ENCODE results near the gene ITIH4.
A peak's percentile ranks its signal among the peaks of the same experiment; 100 is the strongest.

ITIH4 gene

GRCh38 chr3:52847726-52848125, 17.3 kb upstream of the ITIH4 start:
- DNase-seq = no peak

DNA sequence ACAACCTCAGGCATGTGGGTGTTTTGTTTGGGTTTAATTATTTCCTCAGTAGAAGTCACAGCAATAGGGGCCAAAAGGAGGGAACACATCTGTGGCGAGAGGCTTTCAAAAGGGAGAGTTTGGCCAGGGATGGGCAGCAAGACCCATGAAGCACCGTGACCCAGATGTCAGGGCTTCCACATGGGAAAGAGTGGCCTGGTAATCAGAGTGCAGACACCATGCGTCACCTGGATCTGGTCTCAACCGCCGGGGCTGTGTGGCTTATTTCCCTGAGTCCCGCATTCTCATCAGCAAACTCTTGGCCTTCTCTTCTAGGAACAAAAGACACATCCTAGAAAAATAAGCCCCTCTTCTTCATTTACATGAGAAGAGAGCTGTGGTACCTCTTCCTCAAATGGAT, 16.8 kb upstream of the ITIH4 start:
- DNase-seq = no peak

GRCh38 chr3:52846432-52846965, 16.0 kb upstream of the ITIH4 start:
- DNase-seq = peak in 1 of 14 donors; percentile 16

- peak in 3 of 14 donors; percentile 17 to 52 (median 49) for DNase-seq
These were observed 15.4 kb upstream of the ITIH4 start for GRCh38 chr3:52845691-52846431.

DNA sequence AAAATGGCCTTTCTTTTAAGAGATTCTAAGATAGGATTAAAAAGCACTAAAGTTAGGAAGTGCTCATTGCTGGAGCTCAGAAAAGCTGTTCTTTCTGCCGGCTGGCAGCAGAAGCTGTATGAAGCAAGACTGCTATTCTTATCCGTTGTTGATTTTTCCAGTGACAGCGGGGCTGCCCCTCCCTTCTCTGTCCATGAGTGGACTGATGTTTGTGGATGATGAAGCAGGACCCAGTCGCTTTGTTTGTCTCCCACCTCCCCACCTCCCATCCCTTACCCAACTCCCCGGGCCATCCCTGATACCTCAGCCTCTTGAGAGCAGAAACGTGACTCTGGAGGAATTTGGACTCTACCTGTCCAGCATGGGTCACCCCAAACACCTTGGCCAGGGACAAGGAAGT, 14.7 kb upstream of the ITIH4 start:
- DNase-seq = peak in 3 of 14 donors; percentile 5 to 32 (median 31)

GRCh38 chr3:52844290-52844975, 14.0 kb upstream of the ITIH4 start:
- no peak for DNase-seq

DNA sequence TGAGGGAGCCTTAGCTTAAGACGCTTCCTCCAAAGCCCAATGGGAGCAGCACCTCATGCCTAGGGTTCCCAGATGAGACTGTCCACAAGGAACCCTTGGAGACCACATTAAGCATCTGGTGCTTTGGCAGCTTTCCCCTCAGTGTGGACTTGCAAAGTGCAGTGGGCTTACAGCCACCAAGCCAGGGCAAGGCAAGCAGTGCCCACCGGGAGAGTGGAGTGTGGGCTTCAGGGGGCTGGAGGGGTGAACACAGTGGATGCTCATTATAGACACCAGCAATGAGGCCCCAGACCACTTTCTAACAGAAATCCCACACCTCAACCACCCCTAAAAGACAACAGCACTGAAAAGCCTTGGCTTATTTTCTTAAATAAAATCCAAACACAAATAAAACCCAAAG, 13.4 kb upstream of the ITIH4 start:
- DNase-seq = no peak

DNA sequence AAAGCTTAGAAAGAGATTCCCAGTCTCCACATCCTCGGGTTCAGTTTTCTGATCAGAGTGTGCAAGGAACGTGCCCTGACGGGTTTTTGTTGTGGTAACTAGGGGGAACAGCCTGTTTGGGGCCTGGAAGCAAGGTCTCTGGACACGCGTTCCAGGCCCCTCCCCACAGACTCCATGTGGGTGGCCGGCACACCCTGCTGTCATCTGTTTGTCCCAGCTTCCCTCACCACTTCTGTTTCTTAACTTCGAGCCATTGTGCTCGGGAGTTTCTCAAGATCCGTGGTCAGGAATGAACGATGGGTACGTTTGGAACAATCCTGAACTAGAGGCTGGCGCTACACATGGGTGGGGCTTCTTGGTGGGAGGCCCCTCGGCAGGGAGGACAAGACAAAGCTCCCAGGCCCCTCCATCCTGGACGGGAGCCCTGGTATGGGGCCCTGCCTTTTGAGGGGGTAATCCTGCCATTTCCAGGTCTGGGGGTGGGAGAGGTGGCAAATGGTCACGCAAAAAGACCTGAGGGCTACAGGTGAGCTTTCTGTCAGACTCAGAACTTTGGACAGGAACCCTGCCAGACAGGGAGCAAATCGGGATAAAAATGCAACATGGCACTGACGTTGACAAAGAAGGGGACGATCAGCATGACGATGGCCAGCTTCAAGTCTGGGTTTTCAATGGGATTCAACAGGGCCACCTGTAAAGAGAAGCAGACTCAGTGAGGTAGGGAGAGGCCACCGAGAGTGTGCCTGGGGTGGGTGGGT, 12.8 kb upstream of the ITIH4 start:
- no peak for DNase-seq

DNA sequence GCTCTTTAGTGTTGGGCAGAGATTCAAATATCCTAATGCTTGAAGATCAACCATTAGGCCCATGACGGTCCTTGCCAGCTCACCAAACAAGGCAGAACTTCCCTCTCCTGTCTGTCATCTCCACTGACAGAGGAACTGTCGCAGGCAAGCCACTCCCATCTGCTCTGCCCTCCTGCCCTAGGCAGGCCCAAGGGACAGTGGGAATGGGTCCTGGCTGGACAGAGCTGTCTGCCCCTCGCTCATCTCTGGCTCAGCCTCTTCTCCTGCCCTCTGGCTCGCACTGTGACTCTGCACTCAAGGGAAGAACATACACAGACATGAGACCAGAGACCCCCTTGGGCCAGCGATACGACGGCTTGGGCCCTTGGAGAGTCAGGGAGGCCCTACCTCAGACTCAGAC, 12.0 kb upstream of the ITIH4 start:
- no peak for DNase-seq

DNA sequence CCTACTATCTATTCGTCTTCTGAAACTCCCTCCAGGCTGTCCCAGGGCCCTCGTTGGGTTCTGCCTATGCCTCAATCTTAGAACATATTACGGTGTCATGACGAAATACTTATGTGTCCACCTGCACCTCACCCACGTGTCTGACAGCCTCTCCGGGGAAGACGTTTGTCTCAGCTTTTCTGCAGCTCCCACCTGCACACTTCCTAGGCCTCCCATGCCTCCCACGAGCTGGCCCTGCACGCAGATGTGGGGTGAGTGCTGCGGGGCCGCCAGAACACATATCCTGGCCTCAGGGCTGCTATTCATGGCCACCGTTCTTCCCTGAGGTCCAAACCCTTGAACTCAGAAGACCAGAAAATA, 11.5 kb upstream of the ITIH4 start:
- DNase-seq = no peak

- no peak for DNase-seq
These were observed 10.9 kb upstream of the ITIH4 start for GRCh38 chr3:52841211-52841980.

DNA sequence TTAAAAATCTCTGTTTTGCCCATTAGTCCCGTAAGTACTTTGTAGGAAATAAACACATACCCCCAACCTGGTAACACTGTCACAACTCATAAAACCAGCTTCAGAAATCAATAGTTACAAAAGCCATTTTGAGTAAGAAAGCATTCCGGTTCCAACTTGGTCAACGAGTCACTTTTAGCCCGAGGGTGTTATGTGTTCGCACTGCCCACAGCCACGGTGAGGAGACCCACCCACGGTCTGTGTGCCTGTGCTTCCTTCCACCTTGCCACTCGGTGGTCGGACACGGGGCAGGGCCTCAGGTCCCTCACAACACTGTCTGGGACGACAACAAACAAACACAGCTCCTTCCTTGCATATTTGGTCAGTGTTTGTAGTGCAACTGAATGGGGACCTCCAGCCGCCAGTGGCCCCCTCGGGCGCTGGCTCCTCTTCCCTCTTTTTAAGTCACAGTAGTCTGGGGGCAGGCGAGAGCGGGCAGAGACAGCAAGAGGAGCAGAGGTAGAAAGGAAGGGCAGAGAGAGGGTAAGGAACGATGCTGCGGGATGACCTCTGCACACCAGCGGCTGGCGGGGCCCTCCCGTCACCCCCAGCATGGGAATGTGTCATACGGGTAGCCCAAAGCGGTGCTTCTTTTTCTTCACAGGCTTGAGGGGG, 9.5 kb upstream of the ITIH4 start:
- DNase-seq = no peak

DNA sequence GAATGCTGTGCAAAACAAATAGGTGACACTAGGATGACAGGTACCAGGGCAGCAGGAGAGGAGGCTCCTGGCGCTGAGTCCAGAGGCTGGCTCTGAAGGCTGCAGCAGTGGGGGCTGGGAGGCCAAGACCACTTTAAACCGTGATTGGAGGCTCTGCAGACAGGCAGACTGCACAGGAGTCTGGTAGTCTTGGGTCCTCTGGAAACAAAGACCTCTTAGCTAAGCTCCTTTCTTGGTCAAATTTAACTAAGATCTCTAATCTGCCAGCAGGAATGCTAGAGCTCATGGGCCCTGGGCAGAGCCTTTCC, 8.8 kb upstream of the ITIH4 start:
- no peak for DNase-seq

GRCh38 chr3:52838561-52839267, 8.2 kb upstream of the ITIH4 start:
- DNase-seq = no peak

DNA sequence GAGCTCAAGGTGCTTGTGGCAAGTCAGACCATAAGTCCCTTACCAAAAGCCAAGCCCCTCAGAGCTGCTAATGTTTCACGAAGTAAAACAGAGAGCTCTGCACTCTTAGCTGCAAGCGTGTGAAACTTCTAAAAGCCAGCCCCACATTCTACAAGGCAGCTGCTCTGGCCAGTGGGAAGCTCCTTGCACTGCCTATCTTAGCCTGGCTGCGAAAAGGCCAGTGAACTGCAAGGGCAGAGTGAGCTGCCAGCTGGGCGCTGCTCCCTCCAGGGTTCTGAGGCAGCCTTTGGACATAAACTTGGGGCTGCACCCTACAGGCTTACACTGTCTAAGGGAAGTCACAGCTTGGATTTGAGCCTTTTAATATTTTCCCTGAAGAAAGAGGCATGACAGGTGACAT, 6.5 kb upstream of the ITIH4 start:
- DNase-seq = no peak

DNA sequence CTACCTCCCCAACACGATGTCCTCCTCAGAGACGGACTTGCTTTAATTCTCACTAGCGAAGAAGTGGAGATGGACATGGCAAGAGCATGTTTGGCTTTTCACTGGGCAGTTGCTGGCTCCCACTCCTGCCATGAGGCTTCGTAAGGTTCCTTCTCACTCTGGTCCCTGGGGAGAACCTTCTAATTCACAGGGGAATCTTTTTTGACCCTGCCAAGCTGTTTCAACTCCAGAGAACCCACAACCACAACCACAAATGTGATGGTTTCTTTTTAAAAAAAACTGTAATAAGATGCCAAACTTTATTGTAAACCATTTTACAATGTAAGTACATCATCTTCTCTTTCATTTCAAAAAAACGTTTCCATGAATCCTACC, 6.0 kb upstream of the ITIH4 start:
- no peak for DNase-seq

GRCh38 chr3:52835766-52836470, 5.4 kb upstream of the ITIH4 start:
- no peak for DNase-seq

GRCh38 chr3:52834871-52835501, 4.5 kb upstream of the ITIH4 start, which contains the start of gene MUSTN1:
Gene MUSTN1 (minus strand): TSS chr3:52835019. CDS start chr3:52834948, 71 bp downstream.
- DNase-seq = no peak

DNA sequence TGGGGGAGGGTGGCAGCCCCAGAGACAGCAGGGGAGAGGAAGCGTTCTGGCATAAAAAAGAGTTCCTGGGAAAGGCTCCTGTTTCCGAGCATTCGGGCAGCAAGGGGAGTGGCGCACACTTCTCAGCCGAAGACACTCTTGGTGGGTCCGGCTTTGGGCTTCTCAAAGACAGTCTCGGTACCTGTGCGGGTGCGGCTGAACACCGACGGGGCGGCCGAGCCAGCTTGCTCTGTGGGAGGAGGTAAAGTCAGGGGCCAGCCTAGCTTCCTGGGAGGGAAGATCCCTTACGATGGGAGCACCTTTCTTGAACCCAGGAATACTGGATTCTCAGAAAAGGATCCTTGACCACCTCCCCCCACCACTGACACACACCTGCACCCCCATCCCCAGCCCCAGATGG, 2.7 kb upstream of the ITIH4 start:
- DNase-seq = no peak
